HepG2 (cell line): ENCODE results near the gene NOTUM. TPM values are rescaled to one million over a fixed set of nuclear protein-coding genes. Genes with fewer than 3 reads are reported as not detected.

ENCODE experiments used
- DR1 ChIP-seq: sonication (generic); formaldehyde crosslinking; IDR thresholded peaks from 2 replicates; pipeline ENCODE4 v1.8.0; 2021; ENCODE audit warnings: mild to moderate bottlenecking, missing genetic modification reagents, inconsistent platforms
- FLYWCH1 ChIP-seq: sonication (generic); formaldehyde crosslinking; IDR thresholded peaks from 2 replicates; pipeline ENCODE4 v1.8.1; 2023; ENCODE audit warnings: mild to moderate bottlenecking, missing genetic modification reagents
- HNRNPK ChIP-seq: fragments of 200-400 bp; formaldehyde crosslinking; IDR thresholded peaks from 2 replicates; pipeline ENCODE4 v1.6.1; 2018; ENCODE audit warnings: low read length, low read depth, moderate library complexity, mild to moderate bottlenecking; ENCODE audit not compliant: poor library complexity, severe bottlenecking
- NBN ChIP-seq: fragments of 450-650 bp; conservative IDR thresholded peaks from 2 replicates; pipeline ENCODE4 v1.6.1; 2017
- PCBP2 ChIP-seq: fragments of 200-400 bp; formaldehyde crosslinking; optimal IDR thresholded peaks from 2 replicates; pipeline ENCODE3; 2018; ENCODE audit warnings: low read length, low read depth; ENCODE audit not compliant: poor library complexity, severe bottlenecking
- RBM22 ChIP-seq: fragments of 200-400 bp; formaldehyde crosslinking; optimal IDR thresholded peaks from 2 replicates; pipeline ENCODE3; 2017; ENCODE audit warnings: mild to moderate bottlenecking, low read length, moderate library complexity
- SMAD3 ChIP-seq: sonication (generic); formaldehyde crosslinking; IDR thresholded peaks from 2 replicates; pipeline ENCODE4 v1.4.0; 2020; ENCODE audit warnings: missing genetic modification reagents
- SRSF4 ChIP-seq: fragments of 200-400 bp; formaldehyde crosslinking; IDR thresholded peaks from one replicate; pipeline ENCODE4 v1.6.1; 2018; ENCODE audit warnings: mild to moderate bottlenecking, low read depth, low read length, moderate library complexity; ENCODE audit not compliant: poor library complexity, severe bottlenecking
- TGIF2 ChIP-seq: IDR thresholded peaks from 2 replicates; pipeline ENCODE4 v1.6.1; 2016; ENCODE audit warnings: control low read depth, missing compliant biosample characterization
- TRAFD1 ChIP-seq: sonication (generic); formaldehyde crosslinking; IDR thresholded peaks from 2 replicates; pipeline ENCODE4 v1.5.1; 2020; ENCODE audit warnings: missing genetic modification reagents, mild to moderate bottlenecking, borderline replicate concordance
- U2AF1 ChIP-seq: fragments of 200-400 bp; formaldehyde crosslinking; optimal IDR thresholded peaks from 2 replicates; pipeline ENCODE3; 2017; ENCODE audit warnings: mild to moderate bottlenecking, low read depth, low read length
- ZBTB25 ChIP-seq: IDR thresholded peaks from 2 replicates; pipeline ENCODE4 v1.6.1; 2018; ENCODE audit warnings: missing genetic modification reagents
- ZNF230 ChIP-seq: sonication (generic); formaldehyde crosslinking; IDR thresholded peaks from 2 replicates; pipeline ENCODE4 v1.4.0; 2020; ENCODE audit warnings: mild to moderate bottlenecking, missing genetic modification reagents
- ZNF33A ChIP-seq: sonication (generic); formaldehyde crosslinking; IDR thresholded peaks from 2 replicates; pipeline ENCODE4 v1.5.1; 2020; ENCODE audit warnings: missing genetic modification reagents, mild to moderate bottlenecking, moderate library complexity, borderline replicate concordance
- ZNF672 ChIP-seq: sonication (generic); formaldehyde crosslinking; IDR thresholded peaks from 2 replicates; pipeline ENCODE4 v1.8.1; 2022; ENCODE audit warnings: missing genetic modification reagents
- ZSCAN25 ChIP-seq: sonication (generic); formaldehyde crosslinking; IDR thresholded peaks from 2 replicates; pipeline ENCODE4 v1.8.0; 2022; ENCODE audit warnings: mild to moderate bottlenecking, missing genetic modification reagents
- polyA plus RNA-seq, 8 experiments: library from polyadenylated mRNA; depleted of rRNA in 3 of 8; stranded (reverse) in 7 of 8; unstranded in 1 of 8; fragments of >200 nt; fragmentation: Illumina TruSeq in 4 of 8; extraction: Trizol in 4 of 8; gene quantifications; 2 replicates each; pipeline versions ENCODE4 v1.2.1 to v1.2.3, GENCODE V29; 2011 to 2016; ENCODE audit warnings: low read depth in 4 of 8, missing spikeins in 1 of 8, mixed read lengths in 1 of 8; ENCODE audit not compliant: insufficient read depth in 1 of 8
- total RNA-seq, 5 experiments: library from RNA; depleted of rRNA; stranded (reverse); fragments of >200 nt; fragmentation: Illumina TruSeq; extraction: Trizol; gene quantifications; 2 replicates each; pipeline ENCODE4 v1.2.3, GENCODE V29; 2016; ENCODE audit warnings: low read depth in 1 of 5
- TF ChIP-seq, protein P1 (sequence below), 2 experiments: sonication (generic) in 1 of 2; formaldehyde crosslinking in 1 of 2; IDR thresholded peaks; 2 replicates each; pipeline versions ENCODE4 v1.5.1 to v1.6.1; 2011 to 2020; ENCODE audit warnings: borderline replicate concordance in 1 of 2, low read depth in 1 of 2, low read length in 1 of 2, mild to moderate bottlenecking in 1 of 2, missing genetic modification reagents in 1 of 2, moderate library complexity in 1 of 2
- TF ChIP-seq, protein P2 (sequence below): sonication (generic); formaldehyde crosslinking; IDR thresholded peaks from 2 replicates; pipeline ENCODE4 v1.5.1; 2020; ENCODE audit warnings: mild to moderate bottlenecking, missing genetic modification reagents
- TF ChIP-seq, protein P3 (sequence below): IDR thresholded peaks from 2 replicates; pipeline ENCODE4 v1.6.1; 2016; ENCODE audit warnings: mild to moderate bottlenecking, missing biosample characterization, missing genetic modification reagents

Gene NOTUM
- total and polyA plus RNA-seq, 2 of the 13 experiments (the other 11 are each of a cell fraction or from before 2014, with no cell fraction given) = 150 to 160 TPM

DNA sequence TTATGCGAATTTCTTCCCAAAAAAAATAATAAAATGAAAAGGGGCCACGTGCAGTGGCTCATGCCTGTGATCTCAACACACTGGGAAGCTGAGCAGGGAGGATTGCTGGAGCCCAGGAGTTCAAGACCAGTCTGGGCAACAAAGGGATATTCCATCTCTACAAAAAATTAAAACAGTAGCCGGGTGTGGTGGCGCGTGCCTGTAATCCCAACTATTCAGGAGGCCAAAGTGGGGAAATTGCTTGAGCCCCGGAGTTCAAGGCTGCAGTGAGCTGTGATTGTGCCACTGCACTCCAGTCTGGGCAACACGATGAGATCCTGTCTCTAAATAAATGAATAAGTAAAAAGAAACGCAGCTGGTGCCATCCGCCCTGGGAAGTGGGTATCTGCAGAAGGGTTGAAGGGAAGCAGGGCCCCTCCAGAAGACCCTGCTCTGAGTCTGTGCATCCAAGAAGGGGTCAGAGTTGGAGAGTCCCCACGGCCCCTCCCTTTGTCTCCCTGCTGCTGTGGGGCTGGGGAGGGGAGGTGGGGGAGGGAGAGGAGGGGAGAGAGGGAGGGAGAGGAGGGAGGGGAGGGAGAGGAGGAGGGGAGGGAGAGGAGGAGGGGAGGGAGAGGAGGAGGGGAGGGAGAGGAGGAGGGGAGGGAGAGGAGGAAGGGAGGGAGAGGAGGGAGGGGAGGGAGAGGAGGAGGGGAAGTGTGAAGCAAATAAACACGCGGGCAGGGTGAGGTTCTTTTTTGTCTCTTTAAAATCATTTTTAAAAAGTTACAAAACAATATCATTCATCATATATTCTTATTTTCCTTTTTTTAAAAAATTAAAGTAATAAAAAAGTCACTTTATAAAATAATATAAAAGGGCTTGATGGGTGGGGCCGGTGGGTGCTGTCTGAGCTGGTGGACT is 9.0 kb downstream of the NOTUM start (continued):
- TF ChIP-seq PCBP2 (peak; percentile 95), ZNF33A (CRISPR knock-in tag) (no peak), HNRNPK (peak; percentile 99), SRSF4 (peak; percentile 43), ZSCAN25 (peak; percentile 60; the same call in 1 of the 2 replicates), ZNF672 (CRISPR knock-in tag) (no peak), FLYWCH1 (CRISPR knock-in tag) (no peak), RBM22 (peak; percentile 97), TRAFD1 (CRISPR knock-in tag) (no peak), ZBTB25 (0 out of 2 replicates have a peak, but pooled peaks have one; percentile 14), SMAD3 (CRISPR knock-in tag) (0 out of 2 replicates have a peak, but pooled peaks have one; percentile 38), U2AF1 (no peak), DR1 (CRISPR knock-in tag) (no peak), ZNF230 (no peak), TGIF2 (CRISPR knock-in tag) (peak; percentile 69; the same call in 1 of the 2 replicates), NBN (no peak)
- TF ChIP-seq, protein P1, sequence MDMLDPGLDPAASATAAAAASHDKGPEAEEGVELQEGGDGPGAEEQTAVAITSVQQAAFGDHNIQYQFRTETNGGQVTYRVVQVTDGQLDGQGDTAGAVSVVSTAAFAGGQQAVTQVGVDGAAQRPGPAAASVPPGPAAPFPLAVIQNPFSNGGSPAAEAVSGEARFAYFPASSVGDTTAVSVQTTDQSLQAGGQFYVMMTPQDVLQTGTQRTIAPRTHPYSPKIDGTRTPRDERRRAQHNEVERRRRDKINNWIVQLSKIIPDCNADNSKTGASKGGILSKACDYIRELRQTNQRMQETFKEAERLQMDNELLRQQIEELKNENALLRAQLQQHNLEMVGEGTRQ (IDR thresholded peaks at IDR 0.05; ENCODE audit: low read depth, low read length) = no peak
- TF ChIP-seq, protein P1 (CRISPR knock-in tag; IDR thresholded peaks at IDR 0.05; ENCODE audit: borderline replicate concordance) = no peak
- TF ChIP-seq, protein P2, sequence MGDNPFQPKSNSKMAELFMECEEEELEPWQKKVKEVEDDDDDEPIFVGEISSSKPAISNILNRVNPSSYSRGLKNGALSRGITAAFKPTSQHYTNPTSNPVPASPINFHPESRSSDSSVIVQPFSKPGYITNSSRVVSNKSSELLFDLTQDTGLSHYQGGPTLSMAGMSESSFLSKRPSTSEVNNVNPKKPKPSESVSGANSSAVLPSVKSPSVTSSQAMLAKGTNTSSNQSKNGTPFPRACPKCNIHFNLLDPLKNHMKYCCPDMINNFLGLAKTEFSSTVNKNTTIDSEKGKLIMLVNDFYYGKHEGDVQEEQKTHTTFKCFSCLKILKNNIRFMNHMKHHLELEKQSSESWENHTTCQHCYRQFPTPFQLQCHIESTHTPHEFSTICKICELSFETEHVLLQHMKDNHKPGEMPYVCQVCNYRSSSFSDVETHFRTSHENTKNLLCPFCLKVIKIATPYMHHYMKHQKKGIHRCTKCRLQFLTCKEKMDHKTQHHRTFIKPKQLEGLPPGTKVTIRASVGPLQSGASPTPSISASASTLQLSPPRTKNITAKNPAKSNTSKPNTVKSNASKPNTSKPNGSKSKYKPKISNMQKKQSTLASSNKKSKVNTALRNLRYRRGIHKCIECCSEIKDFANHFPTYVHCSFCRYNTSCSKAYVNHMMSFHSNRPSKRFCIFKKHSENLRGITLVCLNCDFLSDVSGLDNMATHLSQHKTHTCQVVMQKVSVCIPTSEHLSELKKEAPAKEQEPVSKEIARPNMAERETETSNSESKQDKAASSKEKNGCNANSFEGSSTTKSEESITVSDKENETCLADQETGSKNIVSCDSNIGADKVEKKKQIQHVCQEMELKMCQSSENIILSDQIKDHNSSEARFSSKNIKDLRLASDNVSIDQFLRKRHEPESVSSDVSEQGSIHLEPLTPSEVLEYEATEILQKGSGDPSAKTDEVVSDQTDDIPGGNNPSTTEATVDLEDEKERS = 0 out of 2 replicates have a peak, but pooled peaks have one; percentile 62
- TF ChIP-seq, protein P3, sequence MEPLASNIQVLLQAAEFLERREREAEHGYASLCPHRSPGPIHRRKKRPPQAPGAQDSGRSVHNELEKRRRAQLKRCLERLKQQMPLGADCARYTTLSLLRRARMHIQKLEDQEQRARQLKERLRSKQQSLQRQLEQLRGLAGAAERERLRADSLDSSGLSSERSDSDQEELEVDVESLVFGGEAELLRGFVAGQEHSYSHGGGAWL (CRISPR knock-in tag) = no peak
